H1 (cell line): ENCODE data around the gene KIF13A. TPM values are rescaled to one million over a fixed set of nuclear protein-coding genes. Genes with fewer than 3 reads are reported as not detected.

ENCODE experiments used
- CTCF ChIA-PET: fragments of 300-600 bp; sonication (Branson Sonifier 250); formaldehyde crosslinking; loops from one replicate; lab custom pipeline; 2021; ENCODE audit not compliant: partially characterized antibody; lab: Charles Lee
- POLR2A ChIA-PET: fragments of 300-600 bp; sonication (Branson Sonifier 250); formaldehyde crosslinking; loops from one replicate; lab custom pipeline; 2021; ENCODE audit warnings: inconsistent platforms; ENCODE audit not compliant: partially characterized antibody; lab: Charles Lee
- DNase-seq, 2 experiments: peaks; one replicate each; pipeline versions ENCODE4 v3.0.0 to v3.0.0-alpha.2; 2010 to 2022; ENCODE audit warnings: low spot score in 2 of 2, low read depth in 1 of 2, mixed read lengths in 1 of 2
- FAIRE-seq: peaks from 2 replicates; lab custom pipeline; 2011; peaks lifted over from hg19 to GRCh38; lab: Jason Lieb, UNC
- H2AFZ ChIP-seq: 2 replicates; pipeline ENCODE4 v1.8.1; 2012; ENCODE audit warnings: low read length, inconsistent platforms
- H2AK5ac ChIP-seq: 2 replicates; pipeline ENCODE4 v1.6.1; 2013; ENCODE audit warnings: low read depth, low read length
- H2BK120ac ChIP-seq: replicated peaks from 2 replicates; pipeline ENCODE3; 2013; ENCODE audit warnings: low read depth, low read length, inconsistent platforms
- H2BK12ac ChIP-seq: 2 replicates; pipeline ENCODE4 v1.6.1; 2013; ENCODE audit warnings: low read depth, low read length
- H2BK15ac ChIP-seq: 2 replicates; pipeline ENCODE4 v1.6.1; 2013; ENCODE audit warnings: low read length
- H2BK20ac ChIP-seq: 2 replicates; pipeline ENCODE4 v1.6.1; 2013; ENCODE audit warnings: low read length
- H2BK5ac ChIP-seq: 2 replicates; pipeline ENCODE4 v1.6.1; 2013; ENCODE audit warnings: low read depth, low read length
- H3K14ac ChIP-seq: 2 replicates; pipeline ENCODE4 v1.6.1; 2013; ENCODE audit warnings: inconsistent platforms; ENCODE audit not compliant: insufficient read length
- H3K18ac ChIP-seq: 2 replicates; pipeline ENCODE4 v1.6.1; 2013; ENCODE audit warnings: low read length; ENCODE audit errors: extremely low read depth
- H3K23ac ChIP-seq: 2 replicates; pipeline ENCODE4 v1.6.1; 2013; ENCODE audit warnings: inconsistent platforms; ENCODE audit not compliant: insufficient read length
- H3K23me2 ChIP-seq: 2 replicates; pipeline ENCODE4 v1.6.1; 2013; ENCODE audit warnings: low read depth, low read length
- H3K27ac ChIP-seq: 2 replicates; pipeline ENCODE4 v1.6.1; 2011; ENCODE audit warnings: low read depth, low read length, inconsistent platforms
- H3K27me3 ChIP-seq, 4 experiments: replicated peaks in 1 of 4; 1 replicate in 1 of 4; 2 replicates in 3 of 4; pipeline versions ENCODE4 v1.6.1 to v1.8.1; 2011 to 2013; ENCODE audit warnings: low read length in 3 of 4, mild to moderate bottlenecking in 3 of 4, inconsistent platforms in 2 of 4, mixed read lengths in 2 of 4, moderate library complexity in 1 of 4; ENCODE audit not compliant: control insufficient read depth in 3 of 4, insufficient read depth in 3 of 4; ENCODE audit errors: extremely low read depth in 1 of 4
- H3K36me3 ChIP-seq, 4 experiments: 2 replicates each; pipeline versions ENCODE4 v1.6.1 to v1.8.1; 2011 to 2013; ENCODE audit warnings: mild to moderate bottlenecking in 4 of 4, low read length in 3 of 4, moderate library complexity in 2 of 4, control low read depth in 1 of 4, inconsistent platforms in 1 of 4; ENCODE audit not compliant: insufficient read depth in 4 of 4, control insufficient read depth in 2 of 4
- H3K4ac ChIP-seq: replicated peaks from 2 replicates; pipeline ENCODE3; 2013; ENCODE audit warnings: low read length, low read depth, mixed read lengths, inconsistent platforms; ENCODE audit not compliant: insufficient read length
- H3K4me1 ChIP-seq, 4 experiments: replicated peaks in 1 of 4; 1 replicate in 1 of 4; 2 replicates in 3 of 4; pipeline versions ENCODE4 v1.6.1 to v1.8.1; 2011 to 2013; ENCODE audit warnings: low read length in 3 of 4, inconsistent platforms in 2 of 4, mixed read lengths in 1 of 4; ENCODE audit not compliant: insufficient read depth in 4 of 4, control insufficient read depth in 3 of 4
- H3K4me2 ChIP-seq, 2 experiments: 2 replicates each; pipeline versions ENCODE4 v1.6.1 to v1.8.1; 2011 to 2013; ENCODE audit warnings: low read depth in 2 of 2, low read length in 2 of 2, control low read depth in 1 of 2, inconsistent platforms in 1 of 2, mild to moderate bottlenecking in 1 of 2; ENCODE audit not compliant: insufficient read depth in 1 of 2
- H3K4me3 ChIP-seq, 4 experiments: fragments of 200-600, 300-600 bp in 1 of 4; sonication (generic), shearing (Covaris generic), sonication (Bioruptor Twin) in 1 of 4; 2 replicates each; pipeline versions ENCODE4 v1.5.1 to v1.8.1; 2011 to 2016; ENCODE audit warnings: low read length in 4 of 4, low read depth in 3 of 4, control low read depth in 2 of 4, inconsistent platforms in 2 of 4, mild to moderate bottlenecking in 2 of 4, mixed read lengths in 1 of 4, moderate library complexity in 1 of 4; ENCODE audit not compliant: insufficient read depth in 2 of 4; ENCODE audit errors: extremely low read depth in 1 of 4
- H3K56ac ChIP-seq: replicated peaks from 2 replicates; pipeline ENCODE3; 2013; ENCODE audit warnings: low read depth, mild to moderate bottlenecking, mixed read lengths, low read length, inconsistent platforms; ENCODE audit not compliant: insufficient read length
- H3K79me1 ChIP-seq: 2 replicates; pipeline ENCODE4 v1.6.1; 2013; ENCODE audit warnings: low read depth, low read length, control low read depth
- H3K79me2 ChIP-seq, 2 experiments: 2 replicates each; pipeline versions ENCODE4 v1.6.1 to v1.8.1; 2012 to 2013; ENCODE audit warnings: low read length in 2 of 2, mild to moderate bottlenecking in 2 of 2, inconsistent platforms in 1 of 2; ENCODE audit not compliant: insufficient read depth in 2 of 2, control insufficient read depth in 1 of 2
- H3K9ac ChIP-seq, 4 experiments: replicated peaks in 1 of 4; 1 replicate in 1 of 4; 2 replicates in 3 of 4; pipeline versions ENCODE4 v1.6.1 to v1.8.1; 2011 to 2013; ENCODE audit warnings: low read depth in 3 of 4, low read length in 3 of 4, control low read depth in 2 of 4, mild to moderate bottlenecking in 2 of 4, moderate library complexity in 2 of 4, inconsistent platforms in 1 of 4; ENCODE audit errors: extremely low read depth in 1 of 4
- H3K9me3 ChIP-seq, 2 experiments: 2 replicates each; pipeline versions ENCODE4 v1.6.1 to v1.8.1; 2012 to 2013; ENCODE audit warnings: mild to moderate bottlenecking in 2 of 2, moderate library complexity in 2 of 2, control low read depth in 1 of 2, inconsistent platforms in 1 of 2, low read depth in 1 of 2, low read length in 1 of 2, mixed read lengths in 1 of 2; ENCODE audit not compliant: insufficient read depth in 2 of 2
- H4K20me1 ChIP-seq, 2 experiments: replicated peaks in 1 of 2; 2 replicates each; pipeline versions ENCODE3 to v1.8.1; 2011 to 2013; ENCODE audit warnings: inconsistent platforms in 2 of 2, low read length in 2 of 2, mild to moderate bottlenecking in 1 of 2; ENCODE audit not compliant: insufficient read depth in 2 of 2, control insufficient read depth in 1 of 2
- H4K5ac ChIP-seq: 2 replicates; pipeline ENCODE4 v1.6.1; 2013; ENCODE audit warnings: low read length, low read depth, mixed read lengths, inconsistent platforms; ENCODE audit not compliant: insufficient read length
- H4K8ac ChIP-seq: 2 replicates; pipeline ENCODE4 v1.8.0; 2013; ENCODE audit warnings: mild to moderate bottlenecking, moderate library complexity, low read length, inconsistent platforms; ENCODE audit not compliant: insufficient read depth; ENCODE audit errors: extremely low read depth
- H4K91ac ChIP-seq: replicated peaks from 2 replicates; pipeline ENCODE3; 2013; ENCODE audit warnings: low read length, mixed read lengths, inconsistent platforms; ENCODE audit not compliant: insufficient read length
- WGBS, 2 experiments: shearing (Covaris generic) in 1 of 2; methylation state at CpG; one replicate each; pipeline versions ENCODE4 v1.1.6 to v1.1.7; 2013 to 2015; ENCODE audit warnings: low lambda C conversion rate in 2 of 2, mixed read lengths in 2 of 2, inconsistent platforms in 1 of 2, low coverage in 1 of 2, missing lambda C conversion rate in 1 of 2; ENCODE audit not compliant: insufficient replicate concordance in 2 of 2, insufficient coverage in 1 of 2, insufficient read length in 1 of 2; ENCODE audit errors: extremely low coverage in 1 of 2, missing lambda C conversion rate in 1 of 2; 5-methylcytosine and 5-hydroxymethylcytosine counted together
- polyA plus RNA-seq, 7 experiments: library from polyadenylated mRNA; depleted of rRNA in 3 of 7; stranded (reverse) in 5 of 7; unstranded in 2 of 7; fragments of >200 nt in 5 of 7; fragments of 200-250 nt in 2 of 7; gene quantifications; 1 replicate in 5 of 7; 2 replicates in 1 of 7; 4 replicates in 1 of 7; pipeline versions ENCODE4 v1.2.1 to v1.2.3, GENCODE V29; 2011 to 2013; ENCODE audit warnings: missing spikeins in 2 of 7, mixed read lengths in 2 of 7
- total RNA-seq: library from RNA; stranded (reverse); fragmentation: NEBNext Ultra II Directional; extraction: Animal tissue kit (Norgen Biotek cat#: 25700); gene quantifications from 2 replicates; pipeline ENCODE4 v1.2.1, GENCODE V29; 2021

Gene KIF13A
- total and polyA plus RNA-seq, 2 of the 8 experiments (the other 6 are each of a cell fraction or from before 2014, with no cell fraction given): 14.7 to 40.8 TPM

GRCh38 chr6:17883665-17884497 lies 103.6 kb downstream of the KIF13A start:
- Histone ChIP-seq H3K18ac (no peak overlapping the region), H3K79me1 (no peaks in the 10 kb centered on the region), H3K4ac (no peak overlapping the region), H3K56ac (no peak overlapping the region), H3K79me2 (peaks cover 0 to 2% of the 10 kb centered on the region in 2 experiments; a peak in 1 of 4 replicates), H2BK15ac (no peak overlapping the region), H3K27ac (no peak overlapping the region), H3K36me3 (no peaks in the 10 kb centered on the region), H2BK12ac (no peak overlapping the region), H3K4me2 (no peak overlapping the region), H3K9me3 (no peaks in the 10 kb centered on the region), H3K9ac (no peak overlapping the region), H3K23ac (no peak overlapping the region), H2AK5ac (no peak overlapping the region), H2BK20ac (no peak overlapping the region), H3K27me3 (no peaks in the 10 kb centered on the region), H4K8ac (no peak overlapping the region), H3K23me2 (no peaks in the 10 kb centered on the region), H3K14ac (no peak overlapping the region), H2AFZ (no peak overlapping the region), H2BK120ac (no peak overlapping the region), H4K20me1 (no peaks in the 10 kb centered on the region), H4K91ac (no peak overlapping the region), H2BK5ac (no peak overlapping the region), H4K5ac (no peak overlapping the region), H3K4me3 (no peak overlapping the region), H3K4me1 (no peaks in the 10 kb centered on the region; a peak in 1 of 7 replicates)
- 98% methylated on average over 2 of the region's 2 CpGs; no CpG with 5 or more reads in 1 of the 2 experiments for WGBS, 2 experiments
- FAIRE-seq (no peak), DNase-seq (no peak)
- CTCF ChIA-PET: no interaction called here
- POLR2A ChIA-PET: no interaction called here
